Fibroblast of skin of back (primary cell): ENCODE measurements around the gene ERRFI1.
"Not testable (repeated sequence)": the region's sequence is repeated elsewhere in the genome, so short reads cannot be mapped to it uniquely, and the experiment has no call there.

Source experiments
- DNase-seq: peaks from one replicate; pipeline ENCODE4 v3.0.0-alpha.2; 2013

Gene ERRFI1

GRCh38 chr1:7964476-7964875 is 61.6 kb downstream of the ERRFI1 start:
- no peak for DNase-seq

GRCh38 chr1:7963841-7964240 is 62.3 kb downstream of the ERRFI1 start:
- not testable (repeated sequence) for DNase-seq

- DNase-seq, result not testable (repeated sequence)
Measured at GRCh38 chr1:7963378-7963730, 62.8 kb downstream of the ERRFI1 start.

GRCh38 chr1:7962636-7963377 is 63.3 kb downstream of the ERRFI1 start:
- DNase-seq, result no peak

GRCh38 chr1:7962014-7962335 is 64.1 kb downstream of the ERRFI1 start:
- DNase-seq, result no peak
